ENCODE data around the gene CLPSL2.

Gene CLPSL2

GRCh38 chr6:35787266-35788218 is 11.1 kb downstream of the CLPSL2 start:
- H3K27me3 ChIP-seq (ENCODE audit: insufficient read depth, low read length): peaks cover 10% of the 10 kb centered on the region; the same call in 1 of the 2 replicates
- no peak overlapping the region for H3K4me3 ChIP-seq (ENCODE audit: low read depth, low read length, poor library complexity, severe bottlenecking)
- H3K36me3 ChIP-seq (ENCODE audit: insufficient read depth, low read length): no peaks in the 10 kb centered on the region
- H3K9me3 ChIP-seq (ENCODE audit: low read length): no peaks in the 10 kb centered on the region
- no peak for TF ChIP-seq EZH2 (IDR thresholded peaks at IDR 0.05; ENCODE audit: borderline replicate concordance, low read length)
- TF ChIP-seq, protein P1, sequence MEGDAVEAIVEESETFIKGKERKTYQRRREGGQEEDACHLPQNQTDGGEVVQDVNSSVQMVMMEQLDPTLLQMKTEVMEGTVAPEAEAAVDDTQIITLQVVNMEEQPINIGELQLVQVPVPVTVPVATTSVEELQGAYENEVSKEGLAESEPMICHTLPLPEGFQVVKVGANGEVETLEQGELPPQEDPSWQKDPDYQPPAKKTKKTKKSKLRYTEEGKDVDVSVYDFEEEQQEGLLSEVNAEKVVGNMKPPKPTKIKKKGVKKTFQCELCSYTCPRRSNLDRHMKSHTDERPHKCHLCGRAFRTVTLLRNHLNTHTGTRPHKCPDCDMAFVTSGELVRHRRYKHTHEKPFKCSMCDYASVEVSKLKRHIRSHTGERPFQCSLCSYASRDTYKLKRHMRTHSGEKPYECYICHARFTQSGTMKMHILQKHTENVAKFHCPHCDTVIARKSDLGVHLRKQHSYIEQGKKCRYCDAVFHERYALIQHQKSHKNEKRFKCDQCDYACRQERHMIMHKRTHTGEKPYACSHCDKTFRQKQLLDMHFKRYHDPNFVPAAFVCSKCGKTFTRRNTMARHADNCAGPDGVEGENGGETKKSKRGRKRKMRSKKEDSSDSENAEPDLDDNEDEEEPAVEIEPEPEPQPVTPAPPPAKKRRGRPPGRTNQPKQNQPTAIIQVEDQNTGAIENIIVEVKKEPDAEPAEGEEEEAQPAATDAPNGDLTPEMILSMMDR (IDR thresholded peaks at IDR 0.05; ENCODE audit: low read length): no peak
- no peak overlapping the region for H3K27ac ChIP-seq (ENCODE audit: low read depth, low read length, poor library complexity, severe bottlenecking)
- no peaks in the 10 kb centered on the region for H4K20me1 ChIP-seq (ENCODE audit: insufficient read depth, low read length)
- H3K79me2 ChIP-seq (ENCODE audit: insufficient read depth, low read length): no peaks in the 10 kb centered on the region
- no peak overlapping the region for H3K4me2 ChIP-seq (ENCODE audit: low read length)
- H3K4me1 ChIP-seq (ENCODE audit: insufficient read depth, low read length, severe bottlenecking): no peaks in the 10 kb centered on the region
- no peak overlapping the region for H2AFZ ChIP-seq (ENCODE audit: low read length)
- H3F3A ChIP-seq (ENCODE audit: insufficient read depth, low read length): no peaks in the 10 kb centered on the region
- H3K9ac ChIP-seq (ENCODE audit: low read length): no peak overlapping the region
- H3K9me2 ChIP-seq (ENCODE audit: low read depth, low read length): no peaks in the 10 kb centered on the region

GRCh38 chr6:35788423-35788982 is 12.1 kb downstream of the CLPSL2 start:
- Histone ChIP-seq H4K20me1 (ENCODE audit: insufficient read depth, low read length) (no peaks in the 10 kb centered on the region), H3K4me3 (ENCODE audit: low read depth, low read length, poor library complexity, severe bottlenecking) (no peak overlapping the region), H3K27ac (ENCODE audit: low read depth, low read length, poor library complexity, severe bottlenecking) (no peak overlapping the region), H3K4me2 (ENCODE audit: low read length) (no peak overlapping the region), H3K79me2 (ENCODE audit: insufficient read depth, low read length) (no peaks in the 10 kb centered on the region), H2AFZ (ENCODE audit: low read length) (no peak overlapping the region), H3K4me1 (ENCODE audit: insufficient read depth, low read length, severe bottlenecking) (no peaks in the 10 kb centered on the region), H3K36me3 (ENCODE audit: insufficient read depth, low read length) (no peaks in the 10 kb centered on the region), H3K27me3 (ENCODE audit: insufficient read depth, low read length) (peaks cover 14% of the 10 kb centered on the region; the same call in 1 of the 2 replicates), H3K9me2 (ENCODE audit: low read depth, low read length) (no peaks in the 10 kb centered on the region), H3K9me3 (ENCODE audit: low read length) (no peaks in the 10 kb centered on the region), H3K9ac (ENCODE audit: low read length) (no peak overlapping the region), H3F3A (ENCODE audit: insufficient read depth, low read length) (no peaks in the 10 kb centered on the region)
- no peak for TF ChIP-seq EZH2 (IDR thresholded peaks at IDR 0.05; ENCODE audit: borderline replicate concordance, low read length)
- TF ChIP-seq, protein P1 (IDR thresholded peaks at IDR 0.05; ENCODE audit: low read length): no peak

DNA sequence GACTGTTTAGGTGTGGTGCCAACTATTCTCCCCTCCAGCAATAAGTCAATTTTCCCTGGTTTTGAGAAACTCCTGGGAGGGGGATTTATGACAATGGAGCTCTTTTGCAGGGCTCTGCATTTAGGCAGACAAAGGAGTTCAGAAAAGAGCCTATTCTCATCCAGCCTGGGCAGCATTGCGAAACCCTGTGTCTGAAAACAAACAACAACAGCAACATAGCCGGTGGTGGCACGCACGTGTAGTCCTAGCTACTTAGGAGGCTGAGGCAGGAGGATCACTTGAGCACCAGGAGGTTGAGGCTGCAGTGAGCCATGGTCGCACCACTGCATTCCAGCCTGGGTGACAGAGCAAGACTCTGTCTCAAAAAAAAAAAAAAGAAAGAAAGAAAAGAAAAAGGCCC is 14.3 kb downstream of the CLPSL2 start:
- H3K27me3 ChIP-seq (ENCODE audit: insufficient read depth, low read length): peaks cover 18% of the 10 kb centered on the region; the same call in 1 of the 2 replicates
- no peaks in the 10 kb centered on the region for H3K9me3 ChIP-seq (ENCODE audit: low read length)
- H4K20me1 ChIP-seq (ENCODE audit: insufficient read depth, low read length): no peaks in the 10 kb centered on the region
- H3K79me2 ChIP-seq (ENCODE audit: insufficient read depth, low read length): no peaks in the 10 kb centered on the region
- no peaks in the 10 kb centered on the region for H3K36me3 ChIP-seq (ENCODE audit: insufficient read depth, low read length)
- no peak overlapping the region for H3K4me3 ChIP-seq (ENCODE audit: low read depth, low read length, poor library complexity, severe bottlenecking)
- H3F3A ChIP-seq (ENCODE audit: insufficient read depth, low read length): no peaks in the 10 kb centered on the region
- H2AFZ ChIP-seq (ENCODE audit: low read length): no peak overlapping the region
- H3K9ac ChIP-seq (ENCODE audit: low read length): no peak overlapping the region
- no peak overlapping the region for H3K4me2 ChIP-seq (ENCODE audit: low read length)
- no peak overlapping the region for H3K27ac ChIP-seq (ENCODE audit: low read depth, low read length, poor library complexity, severe bottlenecking)
- H3K9me2 ChIP-seq (ENCODE audit: low read depth, low read length): no peaks in the 10 kb centered on the region
- TF ChIP-seq EZH2 (IDR thresholded peaks at IDR 0.05; ENCODE audit: borderline replicate concordance, low read length): no peak
- TF ChIP-seq, protein P1 (IDR thresholded peaks at IDR 0.05; ENCODE audit: low read length): no peak
- H3K4me1 ChIP-seq (ENCODE audit: insufficient read depth, low read length, severe bottlenecking): no peaks in the 10 kb centered on the region
